Keratinocyte (primary cell): ENCODE results near the gene GRN. TPM values are rescaled to one million over a fixed set of nuclear protein-coding genes. Genes with fewer than 3 reads are reported as not detected.
A peak's percentile ranks its signal among the peaks of the same experiment; 100 is the strongest.

ENCODE experiments used
- DNase-seq: peaks from one replicate; pipeline ENCODE4 v3.0.0-alpha.2; 2011; ENCODE audit warnings: low read depth, missing footprints, low spot score
- FAIRE-seq: peaks from 2 replicates; lab custom pipeline; 2011; peaks lifted over from hg19 to GRCh38; lab: Jason Lieb, UNC
- H2AFZ ChIP-seq: 2 replicates; pipeline ENCODE4 v1.6.0; 2012; ENCODE audit warnings: low read length, control low read depth, inconsistent platforms; ENCODE audit not compliant: control insufficient read depth
- H3K27ac ChIP-seq: 2 replicates; pipeline ENCODE4 v1.5.1; 2011; ENCODE audit warnings: low read length; ENCODE audit not compliant: control insufficient read depth, insufficient read depth
- H3K27me3 ChIP-seq: 3 replicates; pipeline ENCODE4 v1.6.0; 2011; ENCODE audit warnings: low read length; ENCODE audit not compliant: control insufficient read depth, insufficient read depth; ENCODE audit errors: extremely low read depth
- H3K36me3 ChIP-seq, 2 experiments: 2 replicates in 1 of 2; 3 replicates in 1 of 2; pipeline ENCODE4 v1.5.1; 2011; ENCODE audit warnings: low read length in 2 of 2, mild to moderate bottlenecking in 1 of 2; ENCODE audit not compliant: control insufficient read depth in 2 of 2, insufficient read depth in 2 of 2; ENCODE audit errors: extremely low read depth in 1 of 2
- H3K4me1 ChIP-seq: 3 replicates; pipeline ENCODE4 v1.5.1; 2011; ENCODE audit warnings: low read length; ENCODE audit not compliant: control insufficient read depth, insufficient read depth; ENCODE audit errors: extremely low read depth
- H3K4me2 ChIP-seq: 3 replicates; pipeline ENCODE4 v1.6.0; 2011; ENCODE audit warnings: low read depth, low read length; ENCODE audit not compliant: control insufficient read depth, insufficient read depth; ENCODE audit errors: extremely low read depth
- H3K4me3 ChIP-seq, 3 experiments: fragments of 200-600 bp in 1 of 3; sonication (generic) in 1 of 3; 2 replicates in 2 of 3; 3 replicates in 1 of 3; pipeline ENCODE4 v1.5.1; 2011 to 2016; ENCODE audit warnings: low read length in 3 of 3, mild to moderate bottlenecking in 3 of 3, control low read depth in 2 of 3, inconsistent platforms in 1 of 3, low read depth in 1 of 3, mixed read lengths in 1 of 3, mixed run types in 1 of 3, moderate library complexity in 1 of 3; ENCODE audit not compliant: control insufficient read depth in 2 of 3, insufficient read depth in 2 of 3; ENCODE audit errors: extremely low read depth in 1 of 3
- H3K79me2 ChIP-seq: 2 replicates; pipeline ENCODE4 v1.6.0; 2012; ENCODE audit warnings: low read length; ENCODE audit not compliant: control insufficient read depth, insufficient read depth
- H3K9ac ChIP-seq: 3 replicates; pipeline ENCODE4 v1.6.0; 2011; ENCODE audit warnings: low read length; ENCODE audit not compliant: control insufficient read depth, insufficient read depth; ENCODE audit errors: extremely low read depth
- H3K9me1 ChIP-seq: 3 replicates; pipeline ENCODE4 v1.6.0; 2011; ENCODE audit warnings: low read length; ENCODE audit not compliant: control insufficient read depth, insufficient read depth; ENCODE audit errors: extremely low read depth
- H3K9me3 ChIP-seq: 2 replicates; pipeline ENCODE4 v1.5.1; 2012; ENCODE audit warnings: low read depth, low read length; ENCODE audit not compliant: control insufficient read depth
- H4K20me1 ChIP-seq: 3 replicates; pipeline ENCODE4 v1.6.0; 2011; ENCODE audit warnings: low read length; ENCODE audit not compliant: control insufficient read depth, insufficient read depth; ENCODE audit errors: extremely low read depth
- EZH2 ChIP-seq: IDR thresholded peaks from one replicate; pipeline ENCODE4 v1.6.1; 2012; ENCODE audit warnings: inconsistent platforms, mild to moderate bottlenecking, low read length, moderate library complexity
- dilution Hi-C: fragments of 300-500 bp; cut with MboI; formaldehyde crosslinking; loops from one replicate; pipeline ENCODE4 v1.7.0; 2020; ENCODE audit warnings: low sequenced_read_pairs; ENCODE audit not compliant: extremely low pct_ligation_motif_present
- polyA plus RNA-seq, 5 experiments: library from polyadenylated mRNA; depleted of rRNA in 3 of 5; stranded (reverse) in 3 of 5; stranded (forward) in 1 of 5; unstranded in 1 of 5; fragments of >200 nt; gene quantifications; 1 replicate in 1 of 5; 2 replicates in 3 of 5; 3 replicates in 1 of 5; pipeline versions ENCODE4 v1.2.1 to v1.2.3, GENCODE V29; 2011 to 2012; ENCODE audit warnings: missing spikeins in 2 of 5, low read depth in 1 of 5, low replicate concordance in 1 of 5
- TF ChIP-seq, protein P1 (sequence below), 3 experiments: IDR thresholded peaks in 1 of 3; conservative IDR thresholded peaks in 1 of 3; optimal IDR thresholded peaks in 1 of 3; 2 replicates in 2 of 3; 3 replicates in 1 of 3; pipeline versions ENCODE3 to v1.5.1; 2011; ENCODE audit warnings: low read length in 3 of 3, mild to moderate bottlenecking in 3 of 3, moderate library complexity in 2 of 3, control low read depth in 1 of 3, inconsistent platforms in 1 of 3; ENCODE audit not compliant: insufficient read depth in 2 of 3; ENCODE audit errors: extremely low read depth in 1 of 3

The GRN gene
- polyA plus RNA-seq, 1 donor (not counting 4 experiments of a cell fraction or from before 2014, with no cell fraction given), result 179 TPM

DNA sequence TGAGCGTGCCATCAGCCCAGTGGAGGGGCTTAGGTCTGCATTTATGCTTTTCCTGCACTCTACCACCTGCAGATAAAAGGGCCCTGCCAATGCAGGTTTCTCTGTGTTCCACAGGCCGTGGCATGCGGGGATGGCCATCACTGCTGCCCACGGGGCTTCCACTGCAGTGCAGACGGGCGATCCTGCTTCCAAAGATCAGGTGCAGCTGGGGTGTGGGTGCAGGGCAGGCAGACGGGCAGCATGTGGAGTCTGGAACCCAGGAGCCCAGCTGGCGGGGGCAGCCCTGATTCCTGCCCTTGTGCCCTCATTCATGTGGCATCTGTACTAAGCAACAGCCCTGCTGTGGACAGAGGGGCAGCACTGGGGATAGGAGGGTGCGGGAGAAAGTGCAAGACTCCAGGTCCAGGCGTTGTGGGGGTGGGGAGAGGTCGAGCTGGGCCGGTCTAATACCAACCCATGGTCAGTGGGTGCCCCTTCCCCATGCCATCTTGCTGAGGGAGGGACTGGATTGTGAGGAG, 4.5 kb downstream of the GRN start:
- H3K4me2 ChIP-seq, result no peak overlapping the region
- no peaks in the 10 kb centered on the region for H4K20me1 ChIP-seq
- H3K27me3 ChIP-seq, result no peaks in the 10 kb centered on the region
- FAIRE-seq (no peak), DNase-seq (no peak)
- TF ChIP-seq, protein P1, sequence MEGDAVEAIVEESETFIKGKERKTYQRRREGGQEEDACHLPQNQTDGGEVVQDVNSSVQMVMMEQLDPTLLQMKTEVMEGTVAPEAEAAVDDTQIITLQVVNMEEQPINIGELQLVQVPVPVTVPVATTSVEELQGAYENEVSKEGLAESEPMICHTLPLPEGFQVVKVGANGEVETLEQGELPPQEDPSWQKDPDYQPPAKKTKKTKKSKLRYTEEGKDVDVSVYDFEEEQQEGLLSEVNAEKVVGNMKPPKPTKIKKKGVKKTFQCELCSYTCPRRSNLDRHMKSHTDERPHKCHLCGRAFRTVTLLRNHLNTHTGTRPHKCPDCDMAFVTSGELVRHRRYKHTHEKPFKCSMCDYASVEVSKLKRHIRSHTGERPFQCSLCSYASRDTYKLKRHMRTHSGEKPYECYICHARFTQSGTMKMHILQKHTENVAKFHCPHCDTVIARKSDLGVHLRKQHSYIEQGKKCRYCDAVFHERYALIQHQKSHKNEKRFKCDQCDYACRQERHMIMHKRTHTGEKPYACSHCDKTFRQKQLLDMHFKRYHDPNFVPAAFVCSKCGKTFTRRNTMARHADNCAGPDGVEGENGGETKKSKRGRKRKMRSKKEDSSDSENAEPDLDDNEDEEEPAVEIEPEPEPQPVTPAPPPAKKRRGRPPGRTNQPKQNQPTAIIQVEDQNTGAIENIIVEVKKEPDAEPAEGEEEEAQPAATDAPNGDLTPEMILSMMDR (optimal IDR thresholded peaks at IDR 0.05 in 1 of 3, IDR thresholded peaks at IDR 0.05 in 1 of 3, conservative IDR thresholded peaks at IDR 0.05 in 1 of 3; ENCODE audit: extremely low read depth in 1 of 3, insufficient read depth in 2 of 3, low read length in 3 of 3), result no peak
- TF ChIP-seq EZH2, result no peak
- peaks cover 15% of the 10 kb centered on the region for H3K79me2 ChIP-seq
- peaks cover 27% of the 10 kb centered on the region for H3K4me1 ChIP-seq
- H3K9me1 ChIP-seq, result no peaks in the 10 kb centered on the region
- no peak overlapping the region for H3K27ac ChIP-seq
- peaks cover 25 to 33% of the 10 kb centered on the region in 2 experiments for H3K36me3 ChIP-seq
- H2AFZ ChIP-seq, result no peak overlapping the region
- no peaks in the 10 kb centered on the region for H3K9me3 ChIP-seq
- dilution Hi-C loops, result no loop called here
- no peak overlapping the region for H3K4me3 ChIP-seq
- H3K9ac ChIP-seq, result peak overlapping the region; percentile 35

DNA sequence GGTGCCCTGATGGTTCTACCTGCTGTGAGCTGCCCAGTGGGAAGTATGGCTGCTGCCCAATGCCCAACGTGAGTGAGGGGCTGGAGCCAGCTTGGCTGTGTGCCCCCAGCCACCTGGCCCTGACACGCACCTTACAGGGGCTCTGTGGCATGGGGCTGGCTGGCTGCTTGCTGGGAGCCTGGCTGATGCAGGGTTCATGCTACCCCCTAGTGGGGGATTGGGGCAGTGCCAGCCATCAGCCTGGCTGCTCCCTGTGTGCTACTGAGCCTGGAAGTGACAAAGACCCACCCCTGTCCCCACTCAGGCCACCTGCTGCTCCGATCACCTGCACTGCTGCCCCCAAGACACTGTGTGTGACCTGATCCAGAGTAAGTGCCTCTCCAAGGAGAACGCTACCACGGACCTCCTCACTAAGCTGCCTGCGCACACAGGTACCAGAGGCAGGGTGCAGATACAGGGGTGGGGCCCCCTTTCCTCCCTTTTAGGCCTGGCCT, 5.7 kb downstream of the GRN start:
- H3K4me3 ChIP-seq, result no peak overlapping the region
- no peak overlapping the region for H2AFZ ChIP-seq
- H3K4me1 ChIP-seq, result peaks cover 26% of the 10 kb centered on the region
- no peaks in the 10 kb centered on the region for H3K9me3 ChIP-seq
- peaks cover 10% of the 10 kb centered on the region for H3K79me2 ChIP-seq
- H3K27me3 ChIP-seq, result peaks cover 6% of the 10 kb centered on the region
- H3K36me3 ChIP-seq, result peaks cover 25 to 33% of the 10 kb centered on the region in 2 experiments
- no peak overlapping the region for H3K27ac ChIP-seq
- TF ChIP-seq, protein P1 (optimal IDR thresholded peaks at IDR 0.05 in 1 of 3, IDR thresholded peaks at IDR 0.05 in 1 of 3, conservative IDR thresholded peaks at IDR 0.05 in 1 of 3; ENCODE audit: extremely low read depth in 1 of 3, insufficient read depth in 2 of 3, low read length in 3 of 3), result peak; percentile 83 to 91 (median 89)
- TF ChIP-seq EZH2, result no peak
- H3K4me2 ChIP-seq, result no peak overlapping the region
- no peak overlapping the region for H3K9ac ChIP-seq
- no peaks in the 10 kb centered on the region for H3K9me1 ChIP-seq
- no peak for DNase-seq
- FAIRE-seq, result peak; percentile 29
- H4K20me1 ChIP-seq, result no peaks in the 10 kb centered on the region
- dilution Hi-C loops, result no loop called here
